ENCODE data around the gene SLC29A2. TPM values are rescaled to one million over a fixed set of nuclear protein-coding genes. Genes with fewer than 3 reads are reported as not detected.

The SLC29A2 gene
- total and polyA plus RNA-seq, 7 donors = 14.9 to 94.1 (median 56.8) TPM

- Histone ChIP-seq H3K4me1 (no peaks in the 10 kb centered on the region), H3K9me3 (no peaks in the 10 kb centered on the region), H3K27ac (peak overlapping the region; percentile 36), H3K4me3 (peak overlapping the region; percentile 69), H3K36me3 (ENCODE audit: insufficient read depth in 1 of 2, low read depth in 1 of 2) (no peaks in the 10 kb centered on the region), H3K27me3 (ENCODE audit: insufficient read depth in 3 of 3, low read length in 2 of 3) (peaks cover 0 to 26% (median 6%) of the 10 kb centered on the region in 3 donors)
- DNase-seq (peak in 1 of 2 donors; percentile 51), ATAC-seq (no peak)
- 36 to 42% (median 39%) methylated on average over 49 to 52 of the region's 52 CpGs for WGBS, 3 donors
- intact Hi-C loops (cut with DNase I) = no loop called here
- TF ChIP-seq CTCF (IDR thresholded peaks at IDR 0.05) = no peak
These were observed 55.4 kb downstream of the SLC29A2 start for GRCh38 chr11:66315921-66316811.

DNA sequence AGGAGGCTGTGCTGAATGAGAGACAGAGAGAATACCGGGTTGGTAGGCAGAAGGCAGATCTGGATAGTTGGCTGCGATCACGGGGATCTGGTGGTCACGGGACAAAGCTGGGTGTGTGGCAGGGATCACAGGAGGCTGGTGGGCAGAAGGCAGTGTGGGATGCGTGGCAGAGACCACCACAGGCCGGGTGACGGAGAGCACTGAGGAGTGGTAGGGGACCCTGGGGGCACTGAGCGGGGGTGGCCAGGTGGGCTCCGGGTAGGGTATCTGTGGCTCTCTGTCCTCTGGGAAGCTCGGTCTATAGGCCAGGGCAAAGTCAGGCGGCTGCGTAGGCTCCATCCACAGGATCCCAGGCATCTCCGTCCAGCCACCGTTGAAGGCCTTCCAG is 56.1 kb downstream of the SLC29A2 start:
- 72 to 87% (median 75%) methylated on average over 11 to 14 of the region's 14 CpGs for WGBS, 3 donors
- no peak for DNase-seq
- Histone ChIP-seq H3K27me3 (ENCODE audit: insufficient read depth in 3 of 3, low read length in 2 of 3) (peaks cover 0 to 26% (median 6%) of the 10 kb centered on the region in 3 donors), H3K36me3 (ENCODE audit: insufficient read depth in 1 of 2, low read depth in 1 of 2) (no peaks in the 10 kb centered on the region), H3K9me3 (no peaks in the 10 kb centered on the region), H3K27ac (peak overlapping the region; percentile 36), H3K4me1 (no peaks in the 10 kb centered on the region), H3K4me3 (peak overlapping the region; percentile 69)
- no peak for TF ChIP-seq CTCF (IDR thresholded peaks at IDR 0.05)
- intact Hi-C loops (cut with DNase I) = no loop called here
- ATAC-seq = no peak

DNA sequence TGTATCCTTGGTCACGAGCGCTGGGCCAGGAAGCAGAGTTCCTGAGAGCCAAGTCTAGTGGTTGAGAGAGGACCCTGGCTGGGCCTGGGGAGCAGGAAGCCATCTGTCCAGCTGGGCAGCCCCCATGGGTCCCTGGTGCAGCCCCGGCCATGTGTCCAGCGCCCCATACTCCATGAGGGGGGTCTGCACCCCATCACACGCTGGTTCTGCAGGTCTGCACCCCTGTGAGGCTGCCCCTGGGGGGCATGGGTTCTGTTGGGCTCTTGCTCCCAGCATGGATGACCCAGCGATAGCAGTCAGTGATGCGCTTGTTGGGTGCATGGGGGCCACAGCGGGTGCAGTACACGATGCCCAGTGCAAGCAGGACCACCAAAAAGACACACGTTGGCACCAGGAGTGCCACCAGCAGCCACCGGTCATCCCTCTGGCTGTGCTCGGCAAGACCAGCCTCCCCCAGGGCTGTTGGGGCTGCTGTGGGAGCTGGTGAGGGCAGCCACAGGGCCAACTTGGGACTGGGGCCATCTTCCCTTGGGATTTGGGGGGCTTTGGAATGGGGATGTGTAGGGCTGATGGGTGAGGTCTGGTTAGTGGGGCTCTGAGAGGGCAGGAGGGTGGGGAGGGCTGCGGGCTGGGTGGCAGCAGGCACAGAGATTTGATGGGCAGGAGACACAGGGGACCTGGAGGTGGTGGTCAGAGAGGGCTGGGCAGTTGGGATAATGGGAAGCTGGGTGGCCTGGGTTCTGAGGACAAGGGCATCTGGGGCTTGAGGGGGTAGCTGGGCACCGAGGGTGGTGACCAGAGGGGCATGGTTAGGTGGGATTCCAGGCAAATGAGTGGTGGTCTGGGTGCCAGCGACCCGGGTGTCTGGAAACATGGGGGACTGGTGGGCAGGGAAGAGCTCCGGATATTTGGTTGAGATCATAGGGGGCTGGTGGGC is 56.7 kb downstream of the SLC29A2 start:
- H3K36me3 ChIP-seq (ENCODE audit: insufficient read depth in 1 of 2, low read depth in 1 of 2) = no peaks in the 10 kb centered on the region
- intact Hi-C loops (cut with DNase I) = loop anchor here in 1 of 2 donors (5.0 kb wide), 1 partner anchor 72 kb away; no protein-coding TSS in a partner anchor
- peaks cover 0 to 26% (median 6%) of the 10 kb centered on the region in 3 donors for H3K27me3 ChIP-seq (ENCODE audit: insufficient read depth in 3 of 3, low read length in 2 of 3)
- DNase-seq (peak in 1 of 2 donors; percentile 57), ATAC-seq (no peak)
- no peaks in the 10 kb centered on the region for H3K9me3 ChIP-seq
- no peaks in the 10 kb centered on the region for H3K4me1 ChIP-seq
- TF ChIP-seq CTCF (IDR thresholded peaks at IDR 0.05) = no peak
- H3K27ac ChIP-seq = peak overlapping the region; percentile 75
- 76 to 83% (median 80%) methylated on average over 15 to 17 of the region's 17 CpGs for WGBS, 3 donors
- peak overlapping the region; percentile 69 for H3K4me3 ChIP-seq

GRCh38 chr11:66314186-66314501 is 57.4 kb downstream of the SLC29A2 start:
- Histone ChIP-seq H3K4me1 (no peaks in the 10 kb centered on the region), H3K27me3 (ENCODE audit: insufficient read depth in 3 of 3, low read length in 2 of 3) (peaks cover 0 to 26% (median 6%) of the 10 kb centered on the region in 3 donors), H3K27ac (peak overlapping the region; percentile 75), H3K36me3 (ENCODE audit: insufficient read depth in 1 of 2, low read depth in 1 of 2) (no peaks in the 10 kb centered on the region), H3K4me3 (peak overlapping the region; percentile 69), H3K9me3 (no peaks in the 10 kb centered on the region)
- intact Hi-C loops (cut with DNase I) = loop anchor here in 1 of 2 donors (5.0 kb wide), 1 partner anchor 73 kb away; no protein-coding TSS in a partner anchor
- ATAC-seq (no peak), DNase-seq (no peak)
- no peak for TF ChIP-seq CTCF (IDR thresholded peaks at IDR 0.05)
- WGBS, 3 donors = 63 to 88% (median 82%) methylated on average over 1 of the region's 1 CpG
